Spleen (tissue), 3 donors: ENCODE data around the gene MYOD1.

Source experiments
- POLR2A ChIP-seq, 3 donors: fragments of 450-650 bp; IDR thresholded peaks; one replicate each; pipeline ENCODE4 v1.5.1; 2017; ENCODE audit warnings: antibody characterized with exemption in 3 of 3, mild to moderate bottlenecking in 1 of 3
- POLR2AphosphoS5 ChIP-seq, 3 donors: sonication (generic); formaldehyde crosslinking; IDR thresholded peaks; one replicate each; pipeline ENCODE4 v1.5.1; 2017; ENCODE audit warnings: antibody characterized with exemption in 3 of 3

GRCh38 chr11:17719028-17719937 lies at the start of gene MYOD1:
- TF ChIP-seq POLR2AphosphoS5 (IDR thresholded peaks at IDR 0.05) (no peak), POLR2A (IDR thresholded peaks at IDR 0.05) (no peak)
